ENCODE data around the gene NAALADL2. TPM values are rescaled to one million over a fixed set of nuclear protein-coding genes. Genes with fewer than 3 reads are reported as not detected.

Gene NAALADL2
- total RNA-seq, 1 donor = 13.4 TPM

- no peak overlapping the region for H3K4me3 ChIP-seq (ENCODE audit: low read depth, low read length)
- DNase-seq (ENCODE audit: low read depth) = peak; percentile 34
- TF ChIP-seq, protein P1, sequence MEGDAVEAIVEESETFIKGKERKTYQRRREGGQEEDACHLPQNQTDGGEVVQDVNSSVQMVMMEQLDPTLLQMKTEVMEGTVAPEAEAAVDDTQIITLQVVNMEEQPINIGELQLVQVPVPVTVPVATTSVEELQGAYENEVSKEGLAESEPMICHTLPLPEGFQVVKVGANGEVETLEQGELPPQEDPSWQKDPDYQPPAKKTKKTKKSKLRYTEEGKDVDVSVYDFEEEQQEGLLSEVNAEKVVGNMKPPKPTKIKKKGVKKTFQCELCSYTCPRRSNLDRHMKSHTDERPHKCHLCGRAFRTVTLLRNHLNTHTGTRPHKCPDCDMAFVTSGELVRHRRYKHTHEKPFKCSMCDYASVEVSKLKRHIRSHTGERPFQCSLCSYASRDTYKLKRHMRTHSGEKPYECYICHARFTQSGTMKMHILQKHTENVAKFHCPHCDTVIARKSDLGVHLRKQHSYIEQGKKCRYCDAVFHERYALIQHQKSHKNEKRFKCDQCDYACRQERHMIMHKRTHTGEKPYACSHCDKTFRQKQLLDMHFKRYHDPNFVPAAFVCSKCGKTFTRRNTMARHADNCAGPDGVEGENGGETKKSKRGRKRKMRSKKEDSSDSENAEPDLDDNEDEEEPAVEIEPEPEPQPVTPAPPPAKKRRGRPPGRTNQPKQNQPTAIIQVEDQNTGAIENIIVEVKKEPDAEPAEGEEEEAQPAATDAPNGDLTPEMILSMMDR (IDR thresholded peaks at IDR 0.05; ENCODE audit: insufficient read depth, low read depth, low read length) = no peak
These were observed 334.8 kb downstream of the NAALADL2 start for GRCh38 chr3:175193815-175194518.

- TF ChIP-seq, protein P1 (IDR thresholded peaks at IDR 0.05; ENCODE audit: insufficient read depth, low read depth, low read length) = no peak
- no peak for DNase-seq (ENCODE audit: low read depth)
- no peak overlapping the region for H3K4me3 ChIP-seq (ENCODE audit: low read depth, low read length)
These were observed 340.1 kb downstream of the NAALADL2 start for GRCh38 chr3:175198991-175199783.

- no peak overlapping the region for H3K4me3 ChIP-seq (ENCODE audit: low read depth, low read length)
- TF ChIP-seq, protein P1 (IDR thresholded peaks at IDR 0.05; ENCODE audit: insufficient read depth, low read depth, low read length) = no peak
- DNase-seq (ENCODE audit: low read depth) = no peak
These were observed 340.8 kb downstream of the NAALADL2 start for GRCh38 chr3:175199961-175200360.

DNA sequence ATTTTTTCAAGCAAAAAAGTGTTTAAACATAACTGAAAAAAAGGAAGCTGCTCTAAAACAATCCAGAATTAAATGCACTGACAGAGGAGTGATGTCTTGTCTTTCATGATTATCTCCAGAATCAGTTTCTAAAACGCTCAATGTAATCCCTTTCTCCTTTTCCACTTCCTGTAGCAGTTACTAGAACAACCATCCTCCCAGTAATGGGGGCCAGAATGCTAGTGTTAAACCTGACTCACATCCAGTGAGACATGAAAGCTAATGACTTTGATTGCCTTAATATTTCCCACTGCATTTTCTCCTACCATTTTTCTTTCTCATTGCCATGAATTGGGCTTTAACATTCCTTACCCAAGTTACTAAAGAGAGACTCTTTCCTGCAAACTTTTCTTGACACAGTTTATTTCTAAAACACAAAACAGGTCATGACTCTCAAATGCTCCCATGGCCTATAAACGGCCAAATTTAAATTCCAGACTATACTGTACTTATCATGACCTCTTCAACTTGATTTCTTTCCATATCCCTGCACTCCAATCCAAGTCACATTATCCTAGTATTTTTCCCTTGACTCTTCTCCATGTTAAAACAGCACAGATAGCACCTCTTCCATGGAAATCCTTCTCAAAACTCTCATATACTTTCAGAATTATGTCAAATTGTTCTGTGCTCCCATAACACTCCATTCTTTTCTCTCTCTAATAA lies 341.4 kb downstream of the NAALADL2 start:
- TF ChIP-seq, protein P1 (IDR thresholded peaks at IDR 0.05; ENCODE audit: insufficient read depth, low read depth, low read length) = no peak
- no peak for DNase-seq (ENCODE audit: low read depth)
- no peak overlapping the region for H3K4me3 ChIP-seq (ENCODE audit: low read depth, low read length)

GRCh38 chr3:175207361-175207760 lies 348.2 kb downstream of the NAALADL2 start:
- TF ChIP-seq, protein P1 (IDR thresholded peaks at IDR 0.05; ENCODE audit: insufficient read depth, low read depth, low read length) = no peak
- peak; percentile 37 for DNase-seq (ENCODE audit: low read depth)
- H3K4me3 ChIP-seq (ENCODE audit: low read depth, low read length) = no peak overlapping the region

GRCh38 chr3:175208326-175208725 lies 349.2 kb downstream of the NAALADL2 start:
- TF ChIP-seq, protein P1 (IDR thresholded peaks at IDR 0.05; ENCODE audit: insufficient read depth, low read depth, low read length) = no peak
- no peak for DNase-seq (ENCODE audit: low read depth)
- no peak overlapping the region for H3K4me3 ChIP-seq (ENCODE audit: low read depth, low read length)

Data from fibroblast of villous mesenchyme (primary cell).